Measurements from ENCODE around the gene BMAL2. TPM values are rescaled to one million over a fixed set of nuclear protein-coding genes. Genes with fewer than 3 reads are reported as not detected.

BMAL2 gene
- total and polyA plus RNA-seq, 2 experiments from 2014 or later: 5.5 to 18.2 TPM

GRCh38 chr12:27331927-27332324 lies 710 bp upstream of the BMAL2 start (continued):
- TF ChIP-seq POLR2AphosphoS5 (IDR thresholded peaks at IDR 0.05; ENCODE audit: low read depth) (no peak), REST (IDR thresholded peaks at IDR 0.05; ENCODE audit: unreplicated experiment) (no peak)

GRCh38 chr12:27332407-27332713 lies 276 bp upstream of the BMAL2 start:
- peak overlapping the region; percentile 82 for H3K4me3 Mint-ChIP-seq
- Histone ChIP-seq H3F3A (replicated peaks; ENCODE audit: low read depth) (no peaks in the 10 kb centered on the region; the same call in 1 of the 2 replicates), H3K4me2 (peak overlapping the region; percentile 99), H3K4me1 (ENCODE audit: insufficient read depth) (peaks cover 29% of the 10 kb centered on the region), H3K79me2 (replicated peaks; ENCODE audit: insufficient read depth) (peaks cover 31% of the 10 kb centered on the region), H3K27me3 (ENCODE audit: insufficient read depth) (peaks cover 38% of the 10 kb centered on the region), H3K4me3 (peak overlapping the region; percentile 97), H3K27ac (ENCODE audit: low read depth) (no peak overlapping the region), H2AFZ (peak overlapping the region; percentile 100), H4K20me1 (replicated peaks; ENCODE audit: insufficient read depth) (no peaks in the 10 kb centered on the region), H3K36me3 (ENCODE audit: insufficient read depth) (no peaks in the 10 kb centered on the region), H3K9me2 (ENCODE audit: insufficient read depth) (no peaks in the 10 kb centered on the region)
- H3K4me1 Mint-ChIP-seq: peaks cover 32% of the 10 kb centered on the region
- ATAC-seq (peak; percentile 18), DNase-seq (ENCODE audit: low spot score) (no peak)
- H3K27ac Mint-ChIP-seq: no peak overlapping the region
- H3K9me3 Mint-ChIP-seq: no peaks in the 10 kb centered on the region
- no peaks in the 10 kb centered on the region for H3K36me3 Mint-ChIP-seq (ENCODE audit: low read depth)
- peaks cover 25% of the 10 kb centered on the region for H3K27me3 Mint-ChIP-seq (ENCODE audit: insufficient read depth, low read depth, poor library complexity)
- no peak for TF ChIP-seq ZNF114 (CRISPR knock-in tag; IDR thresholded peaks at IDR 0.05)
- TF ChIP-seq ZNF462 (CRISPR knock-in tag; IDR thresholded peaks at IDR 0.05): no peak
- no peak for TF ChIP-seq ETS1 (IDR thresholded peaks at IDR 0.05)
- no peak for TF ChIP-seq ZNF331 (CRISPR knock-in tag; IDR thresholded peaks at IDR 0.05; ENCODE audit: low read depth)
- TF ChIP-seq STAT1 (IDR thresholded peaks at IDR 0.05; ENCODE audit: unreplicated experiment): no peak
- no peak for TF ChIP-seq JUNB (IDR thresholded peaks at IDR 0.05; ENCODE audit: unreplicated experiment)
- no peak for TF ChIP-seq CREB1 (CRISPR knock-in tag; IDR thresholded peaks at IDR 0.05; ENCODE audit: low read depth)
- no peak for TF ChIP-seq NANOG (IDR thresholded peaks at IDR 0.05; ENCODE audit: borderline replicate concordance)
- TF ChIP-seq REST (IDR thresholded peaks at IDR 0.05; ENCODE audit: unreplicated experiment): no peak
